Embryonic facial prominence (tissue), 1 donor: ENCODE results near the gene SMARCA2.
"Not testable (repeated sequence)": the region's sequence is repeated elsewhere in the genome, so short reads cannot be mapped to it uniquely, and the experiment has no call there.

Experiments used
- DNase-seq: peaks from one replicate; pipeline ENCODE4 v3.0.0-alpha.2; 2016; ENCODE audit errors: extremely low spot score

The SMARCA2 gene

GRCh38 chr9:2140600-2141223, 125.6 kb downstream of the SMARCA2 start:
- no peak for DNase-seq

GRCh38 chr9:2142212-2142611, 127.1 kb downstream of the SMARCA2 start:
- no peak for DNase-seq

- DNase-seq = no peak
These were observed 129.5 kb downstream of the SMARCA2 start for GRCh38 chr9:2144619-2145018.

- DNase-seq = no peak
These were observed 130.6 kb downstream of the SMARCA2 start for GRCh38 chr9:2145746-2146145.

GRCh38 chr9:2146700-2147099, 131.6 kb downstream of the SMARCA2 start:
- not testable (repeated sequence) for DNase-seq

GRCh38 chr9:2150338-2150737, 135.2 kb downstream of the SMARCA2 start:
- no peak for DNase-seq

GRCh38 chr9:2151171-2151570, 136.0 kb downstream of the SMARCA2 start:
- DNase-seq = no peak

GRCh38 chr9:2152966-2153629, 138.0 kb downstream of the SMARCA2 start:
- no peak for DNase-seq

- no peak for DNase-seq
These were observed 138.6 kb downstream of the SMARCA2 start for GRCh38 chr9:2153630-2154217.

GRCh38 chr9:2154731-2155130, 139.6 kb downstream of the SMARCA2 start:
- DNase-seq = no peak

- no peak for DNase-seq
These were observed 140.8 kb downstream of the SMARCA2 start for GRCh38 chr9:2155966-2156365.

- DNase-seq = no peak
These were observed 142.3 kb downstream of the SMARCA2 start for GRCh38 chr9:2157277-2158110.

GRCh38 chr9:2158111-2158610, 143.0 kb downstream of the SMARCA2 start:
- peak; percentile 45 for DNase-seq

GRCh38 chr9:2158766-2159430, 143.8 kb downstream of the SMARCA2 start:
- DNase-seq = no peak

- no peak for DNase-seq
These were observed 144.6 kb downstream of the SMARCA2 start for GRCh38 chr9:2159521-2160454.

GRCh38 chr9:2161661-2162060, 146.5 kb downstream of the SMARCA2 start:
- DNase-seq = no peak

- DNase-seq = no peak
These were observed 148.2 kb downstream of the SMARCA2 start for GRCh38 chr9:2163231-2163885.

GRCh38 chr9:2164268-2164667, 149.1 kb downstream of the SMARCA2 start:
- no peak for DNase-seq

GRCh38 chr9:2166203-2166602, 151.1 kb downstream of the SMARCA2 start:
- DNase-seq = no peak

GRCh38 chr9:2169035-2169434, 153.9 kb downstream of the SMARCA2 start:
- DNase-seq = no peak
